Measurements from ENCODE around the gene PRR22.

The PRR22 gene

DNA sequence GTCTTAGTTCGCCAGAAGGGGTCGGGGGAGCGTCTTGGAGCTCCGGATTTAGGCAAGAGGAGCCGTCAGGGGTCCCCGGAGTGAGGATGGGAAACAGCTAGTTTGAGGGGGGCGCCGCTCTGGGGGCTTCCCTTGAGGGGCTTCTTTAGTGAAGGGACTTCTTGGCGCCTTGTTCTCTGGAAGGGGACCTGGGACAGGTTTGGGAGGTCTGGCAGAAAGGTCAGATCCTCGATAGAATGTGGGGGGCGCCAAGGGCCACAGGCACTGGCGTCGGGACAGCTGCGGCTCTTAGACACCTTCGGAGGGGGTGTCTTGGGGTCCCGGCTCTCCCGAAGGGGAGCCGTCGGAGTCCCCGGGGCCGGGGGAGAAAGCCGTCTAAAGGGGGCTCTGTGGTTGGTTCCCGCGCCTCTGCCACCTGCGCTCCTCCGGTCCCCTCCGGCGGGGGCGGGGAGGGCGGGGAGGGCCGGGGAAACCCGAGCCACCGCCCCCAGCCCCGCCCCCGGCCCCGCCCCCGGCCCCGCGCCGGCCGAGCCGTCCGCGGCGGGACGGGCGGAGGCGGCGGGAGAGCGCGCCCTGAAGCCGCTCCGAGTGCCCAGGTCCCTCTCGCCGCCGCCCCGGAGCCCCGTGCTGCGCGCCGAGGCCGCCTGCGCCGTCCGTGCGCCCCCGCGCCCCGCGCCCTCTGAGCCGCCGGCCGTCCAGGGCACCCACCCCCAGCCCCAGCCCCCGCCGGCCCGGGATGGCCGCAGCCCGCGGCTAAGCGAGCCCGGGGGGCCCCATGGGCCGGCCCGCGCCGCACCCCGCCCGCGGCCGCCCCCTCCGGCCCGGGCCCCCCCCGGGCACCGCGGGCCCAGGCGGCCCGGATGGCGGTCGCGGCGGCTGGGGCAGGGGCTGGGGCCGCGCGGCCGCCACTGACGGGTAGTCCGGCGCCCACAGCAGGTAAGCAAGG lies 20.2 kb upstream of the PRR22 start, which contains the start of gene NRTN:
TSS of gene NRTN (plus strand) at position 552 of the 946 bp plus-strand sequence. CDS start 19,099 bp downstream, outside the sequence.
- peak; percentile 79 for DNase-seq
- H3K36me3 ChIP-seq, result no peaks in the 10 kb centered on the region
- no peak; the same call in 1 of the 2 replicates for TF ChIP-seq CTCF (IDR thresholded peaks at IDR 0.05; ENCODE audit: low read depth, low read length)
- H3K4me1 ChIP-seq, result peaks cover 28% of the 10 kb centered on the region
- H3K9me3 ChIP-seq, result no peaks in the 10 kb centered on the region
- H3K27me3 ChIP-seq, result peaks cover 7% of the 10 kb centered on the region
- H3K4me3 ChIP-seq (ENCODE audit: low read depth, low read length), result peak within 1 kb of the TSS; percentile 40

DNA sequence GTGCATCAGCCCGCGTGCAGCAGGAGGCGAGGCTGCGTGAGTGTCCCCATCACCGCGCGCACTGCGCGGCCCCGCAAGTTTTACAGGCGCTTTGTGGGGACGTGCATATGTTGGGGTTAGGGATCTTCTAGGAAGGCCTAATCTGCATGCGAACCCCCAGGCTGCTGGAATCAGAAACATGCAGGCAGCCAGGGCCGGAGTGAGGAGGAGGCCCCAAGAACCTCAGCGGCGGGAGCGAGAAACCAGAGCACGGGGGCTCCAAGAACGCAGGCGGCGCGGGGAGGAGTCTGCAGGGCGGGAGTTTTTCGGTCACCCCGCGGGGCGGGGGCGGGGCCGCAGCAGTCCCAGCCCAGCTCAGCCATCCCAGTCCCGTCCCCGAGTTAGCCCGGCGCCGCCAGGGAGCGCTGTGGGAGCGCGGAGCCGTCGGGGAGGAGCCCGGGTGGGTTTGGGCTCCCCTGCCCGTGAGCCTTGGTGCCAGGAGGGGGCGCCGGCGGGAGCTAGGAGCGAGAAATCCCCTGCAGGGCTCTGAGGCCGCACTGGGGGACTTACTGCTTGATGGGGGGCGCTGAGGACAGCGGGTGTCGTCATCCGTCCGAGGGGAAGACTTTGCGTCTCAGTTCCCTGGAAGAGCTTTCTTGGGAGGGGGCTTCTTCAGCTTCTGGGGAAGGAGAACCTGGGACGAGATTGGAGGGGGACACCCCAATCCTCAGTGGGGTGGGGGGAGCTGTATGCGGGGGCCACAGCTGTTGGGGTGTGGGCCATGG lies 19.4 kb upstream of the PRR22 start:
- H3K4me3 ChIP-seq (ENCODE audit: low read depth, low read length), result peak overlapping the region; percentile 33
- H3K36me3 ChIP-seq, result no peaks in the 10 kb centered on the region
- H3K4me1 ChIP-seq, result peaks cover 36% of the 10 kb centered on the region
- TF ChIP-seq CTCF (IDR thresholded peaks at IDR 0.05; ENCODE audit: low read depth, low read length), result peak; percentile 98
- H3K27me3 ChIP-seq, result peaks cover 7% of the 10 kb centered on the region
- H3K9me3 ChIP-seq, result no peaks in the 10 kb centered on the region
- peak; percentile 98 for DNase-seq

- peaks cover 7% of the 10 kb centered on the region for H3K27me3 ChIP-seq
- H3K4me1 ChIP-seq, result peaks cover 39% of the 10 kb centered on the region
- no peaks in the 10 kb centered on the region for H3K36me3 ChIP-seq
- H3K4me3 ChIP-seq (ENCODE audit: low read depth, low read length), result no peak overlapping the region
- TF ChIP-seq CTCF (IDR thresholded peaks at IDR 0.05; ENCODE audit: low read depth, low read length), result no peak
- H3K9me3 ChIP-seq, result no peaks in the 10 kb centered on the region
- no peak for DNase-seq
Observed at GRCh38 chr19:5803441-5803751, 18.9 kb upstream of the PRR22 start.

DNA sequence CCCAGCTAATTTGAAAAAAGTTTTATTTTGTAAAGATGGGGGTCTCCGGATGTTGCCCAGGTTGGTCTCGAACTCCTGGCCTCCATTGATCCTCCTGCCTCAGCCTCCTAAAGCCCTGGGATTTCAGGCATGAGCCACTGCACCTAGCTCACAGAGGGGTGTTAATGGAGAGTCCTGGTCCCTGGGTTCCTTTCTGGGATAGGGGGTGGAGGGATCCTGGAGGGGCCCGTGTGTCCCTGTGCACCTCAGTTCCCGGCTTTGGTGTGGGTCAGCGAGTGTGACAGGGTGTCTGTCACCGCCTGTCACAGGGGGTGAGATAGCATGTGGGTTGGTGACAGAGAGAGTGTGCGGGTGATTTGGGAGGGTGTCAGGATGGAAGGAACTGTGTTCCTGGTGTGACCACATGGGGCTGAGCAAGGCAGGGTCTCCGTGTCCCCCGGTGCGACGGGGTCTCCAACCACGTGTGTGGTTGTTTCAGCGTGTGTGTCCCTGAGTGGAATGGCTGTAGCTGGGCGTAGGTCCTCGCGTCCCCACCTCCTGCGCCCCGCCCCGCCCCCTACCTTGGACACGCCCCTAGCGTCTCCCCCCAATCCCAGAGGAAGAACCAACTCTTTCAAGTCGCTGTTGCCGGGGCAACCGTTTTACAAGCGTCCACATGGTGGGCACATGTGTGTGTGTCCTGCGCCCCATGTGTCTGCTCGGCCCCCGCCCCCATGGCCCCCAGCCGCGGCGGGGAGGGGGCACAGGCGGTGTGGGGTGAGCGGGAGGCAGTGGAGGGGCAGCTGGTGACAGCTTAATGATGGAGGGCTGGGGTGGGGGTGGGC lies 17.5 kb upstream of the PRR22 start:
- TF ChIP-seq CTCF (IDR thresholded peaks at IDR 0.05; ENCODE audit: low read depth, low read length), result no peak
- Histone ChIP-seq H3K27me3 (peaks cover 7% of the 10 kb centered on the region), H3K4me3 (ENCODE audit: low read depth, low read length) (peak overlapping the region; percentile 14), H3K9me3 (no peaks in the 10 kb centered on the region), H3K4me1 (peaks cover 35% of the 10 kb centered on the region), H3K36me3 (no peaks in the 10 kb centered on the region)
- DNase-seq, result peak; percentile 87

DNA sequence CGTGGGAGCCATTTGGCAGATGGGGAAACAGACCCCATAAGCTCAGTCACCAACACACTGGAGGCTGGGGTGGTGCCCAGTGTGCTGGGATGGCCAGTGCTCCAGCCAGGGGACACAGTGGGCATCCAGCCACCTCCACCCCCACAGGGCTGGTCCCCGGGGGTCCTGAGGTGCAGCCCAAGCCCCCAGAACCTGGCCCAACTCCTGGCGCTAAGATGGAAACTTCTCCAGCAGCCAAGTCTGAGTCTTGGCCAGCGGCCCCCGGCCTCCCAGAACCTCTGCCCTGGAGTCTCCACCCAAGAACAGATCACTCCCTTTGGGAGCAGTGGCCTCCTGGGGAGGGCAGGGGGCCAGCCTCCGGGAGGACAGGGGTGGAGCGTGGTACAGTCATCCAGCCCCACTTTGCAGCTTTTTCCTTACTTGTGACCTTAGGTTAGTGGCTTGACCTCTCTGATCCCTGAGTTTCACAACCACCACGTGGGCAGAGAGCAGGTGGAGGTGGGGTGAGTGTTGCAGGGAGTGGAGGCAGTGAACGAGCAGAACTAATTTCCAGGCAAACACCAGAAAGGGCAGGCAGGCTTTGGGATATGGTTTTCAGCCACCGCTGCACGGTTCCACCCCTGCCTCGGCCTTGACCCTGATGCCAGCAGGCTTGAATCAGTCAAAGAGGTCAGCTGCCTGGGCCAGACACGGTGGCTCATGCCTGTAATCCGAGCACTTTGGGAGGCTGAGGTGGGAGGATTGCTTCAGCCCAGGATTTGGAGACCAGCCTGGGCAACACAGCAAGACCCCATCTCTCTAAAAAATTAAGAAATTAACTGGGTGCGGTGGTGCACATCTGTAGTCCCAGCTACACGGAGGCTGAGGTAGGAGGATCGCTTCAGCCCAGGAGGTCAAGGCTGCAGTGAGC lies 16.1 kb upstream of the PRR22 start:
- TF ChIP-seq CTCF (IDR thresholded peaks at IDR 0.05; ENCODE audit: low read depth, low read length), result no peak
- Histone ChIP-seq H3K36me3 (no peaks in the 10 kb centered on the region), H3K4me3 (ENCODE audit: low read depth, low read length) (no peak overlapping the region), H3K27me3 (peaks cover 3% of the 10 kb centered on the region), H3K9me3 (no peaks in the 10 kb centered on the region), H3K4me1 (peaks cover 33% of the 10 kb centered on the region)
- no peak for DNase-seq
